HEK293T (cell line): ENCODE results near the gene PREP.

Source experiments
- CTCF ChIA-PET: fragments of 350-600 bp; formaldehyde crosslinking; extraction: SDS; loops from one replicate; lab custom pipeline; 2021; ENCODE audit warnings: antibody characterized with exemption, inconsistent platforms; lab: Yijun Ruan, JAX
- POLR2A ChIA-PET: fragments of 350-600 bp; formaldehyde crosslinking; extraction: SDS; loops from one replicate; lab custom pipeline; 2020; ENCODE audit warnings: antibody characterized with exemption, inconsistent platforms; lab: Yijun Ruan, JAX
- DNase-seq: peaks from one replicate; pipeline ENCODE4 v3.0.0; 2012; ENCODE audit warnings: mixed read lengths; ENCODE audit errors: extremely low spot score
- ARNT ChIP-seq: fragments of 450-650 bp; IDR thresholded peaks from 2 replicates; pipeline ENCODE4 v1.6.1; 2017; ENCODE audit warnings: mild to moderate bottlenecking
- BHLHE40 ChIP-seq: fragments of 450-650 bp; IDR thresholded peaks from 2 replicates; pipeline ENCODE4 v1.6.1; 2016; ENCODE audit warnings: mild to moderate bottlenecking, moderate library complexity, borderline replicate concordance
- CTBP1 ChIP-seq: fragments of 450-650 bp; IDR thresholded peaks from 2 replicates; pipeline ENCODE4 v1.6.1; 2016; ENCODE audit warnings: borderline replicate concordance
- ELF4 ChIP-seq: fragments of 450-650 bp; IDR thresholded peaks from 2 replicates; pipeline ENCODE4 v1.6.1; 2017; ENCODE audit warnings: antibody characterized with exemption
- FOXA1 ChIP-seq: fragments of 450-650 bp; IDR thresholded peaks from 2 replicates; pipeline ENCODE4 v1.6.1; 2016; ENCODE audit warnings: mild to moderate bottlenecking
- FOXK2 ChIP-seq: fragments of 450-650 bp; IDR thresholded peaks from 2 replicates; pipeline ENCODE4 v1.6.1; 2016; ENCODE audit warnings: mild to moderate bottlenecking
- FOXM1 ChIP-seq: fragments of 450-650 bp; IDR thresholded peaks from 2 replicates; pipeline ENCODE4 v1.6.1; 2017; ENCODE audit warnings: mild to moderate bottlenecking, borderline replicate concordance
- HDGF ChIP-seq: fragments of 450-650 bp; IDR thresholded peaks from 2 replicates; pipeline ENCODE4 v1.6.1; 2017; ENCODE audit warnings: antibody characterized with exemption, borderline replicate concordance
- L3MBTL2 ChIP-seq: fragments of 450-650 bp; conservative IDR thresholded peaks from 2 replicates; pipeline ENCODE4 v1.6.1; 2016; ENCODE audit warnings: mild to moderate bottlenecking
- LEF1 ChIP-seq: fragments of 450-650 bp; IDR thresholded peaks from 2 replicates; pipeline ENCODE4 v1.6.1; 2017; ENCODE audit warnings: mild to moderate bottlenecking, borderline replicate concordance
- NFRKB ChIP-seq: fragments of 450-650 bp; IDR thresholded peaks from 2 replicates; pipeline ENCODE4 v1.6.1; 2016; ENCODE audit warnings: mild to moderate bottlenecking, moderate library complexity
- SP1 ChIP-seq: fragments of 450-650 bp; IDR thresholded peaks from 2 replicates; pipeline ENCODE4 v1.6.1; 2017
- SUZ12 ChIP-seq: fragments of 450-650 bp; IDR thresholded peaks from 2 replicates; pipeline ENCODE4 v1.6.1; 2016; ENCODE audit warnings: mild to moderate bottlenecking
- TARDBP ChIP-seq: fragments of 450-650 bp; IDR thresholded peaks from 2 replicates; pipeline ENCODE4 v1.6.1; 2016
- ZNF384 ChIP-seq: fragments of 450-650 bp; IDR thresholded peaks from 2 replicates; pipeline ENCODE4 v1.6.1; 2016
- TF ChIP-seq, protein P1 (sequence below): fragments of 450-650 bp; IDR thresholded peaks from 2 replicates; pipeline ENCODE4 v1.6.1; 2016

PREP gene

DNA sequence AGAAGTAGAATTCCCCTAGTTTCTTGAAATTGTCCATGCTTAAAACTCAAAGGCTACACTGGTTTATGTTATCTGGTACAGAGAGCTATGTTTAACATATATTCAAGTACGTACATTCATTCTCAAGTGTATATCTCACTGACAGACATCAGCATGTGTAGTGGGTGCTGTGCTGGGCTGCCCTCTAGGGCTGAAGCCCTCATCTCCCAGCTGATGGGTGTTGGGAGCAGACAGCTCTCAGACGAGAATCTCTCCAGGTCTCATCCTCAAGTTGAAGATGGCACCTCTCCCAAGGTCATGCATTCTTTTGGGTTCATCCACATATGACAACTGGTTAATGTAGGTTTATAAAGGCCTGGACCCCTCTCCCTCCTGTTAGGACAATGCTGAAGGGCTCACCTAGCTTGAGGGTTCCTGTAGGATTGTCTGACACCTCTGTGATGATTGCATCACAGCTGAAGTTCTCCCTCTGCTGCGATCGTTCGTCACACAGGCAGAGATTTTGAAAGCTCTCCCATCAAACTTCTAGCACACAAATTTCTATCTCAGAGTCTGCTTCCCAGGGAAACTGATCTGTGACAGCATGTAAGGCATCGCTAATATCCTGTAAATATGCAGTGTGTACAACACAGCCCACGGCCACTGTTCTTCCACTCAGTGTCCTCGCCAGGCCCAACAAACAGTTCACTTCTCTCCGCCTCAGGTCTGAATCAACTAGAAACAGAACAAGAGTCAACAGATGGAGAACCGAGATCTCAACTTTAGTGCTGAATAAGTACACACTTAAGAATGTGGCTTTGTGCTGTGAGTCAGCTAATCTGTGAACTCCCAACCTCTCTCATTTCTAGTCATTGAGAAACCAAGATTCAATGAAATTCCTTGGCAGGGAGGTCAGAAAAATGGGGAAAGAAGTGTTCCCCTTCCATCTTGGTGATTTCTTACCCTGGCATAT is 43.2 kb downstream of the PREP start:
- DNase-seq: no peak
- POLR2A ChIA-PET: no interaction called here
- TF ChIP-seq SP1: no peak
- TF ChIP-seq NFRKB: no peak
- TF ChIP-seq ELF4: no peak
- no peak for TF ChIP-seq HDGF
- TF ChIP-seq FOXK2: no peak
- TF ChIP-seq CTBP1: no peak
- no peak for TF ChIP-seq FOXM1
- no peak for TF ChIP-seq ARNT
- TF ChIP-seq LEF1: no peak
- no peak for TF ChIP-seq FOXA1
- no peak for TF ChIP-seq ZNF384
- CTCF ChIA-PET: interaction anchor here (0.5 kb wide), 1 partner anchor 134 kb away, joined by 5 read pairs; no protein-coding TSS in a partner anchor

DNA sequence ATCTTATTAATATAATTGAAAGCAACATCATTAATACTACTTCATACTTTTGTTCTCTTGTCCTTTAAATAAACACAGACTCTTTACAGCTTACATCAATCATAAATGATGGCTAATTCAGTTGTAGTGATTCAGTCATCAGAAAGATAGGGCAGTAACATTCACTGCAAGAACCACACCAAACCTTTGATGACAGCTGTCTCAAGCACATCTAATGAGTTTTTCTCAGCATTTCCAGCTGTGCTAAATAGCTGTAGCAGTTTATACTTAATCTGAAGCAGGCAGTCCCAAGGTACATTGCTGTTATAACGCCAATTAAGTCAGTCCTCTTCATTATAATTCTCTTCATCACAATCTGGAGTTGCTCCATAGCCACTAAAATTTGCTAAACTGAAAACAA is 45.7 kb downstream of the PREP start:
- TF ChIP-seq SUZ12 (no peak), CTBP1 (no peak), LEF1 (no peak), SP1 (no peak), HDGF (no peak), NFRKB (no peak), TARDBP (no peak), FOXM1 (no peak), FOXK2 (no peak), ARNT (no peak), BHLHE40 (no peak), FOXA1 (no peak), L3MBTL2 (no peak), ELF4 (no peak), ZNF384 (no peak)
- TF ChIP-seq, protein P1, sequence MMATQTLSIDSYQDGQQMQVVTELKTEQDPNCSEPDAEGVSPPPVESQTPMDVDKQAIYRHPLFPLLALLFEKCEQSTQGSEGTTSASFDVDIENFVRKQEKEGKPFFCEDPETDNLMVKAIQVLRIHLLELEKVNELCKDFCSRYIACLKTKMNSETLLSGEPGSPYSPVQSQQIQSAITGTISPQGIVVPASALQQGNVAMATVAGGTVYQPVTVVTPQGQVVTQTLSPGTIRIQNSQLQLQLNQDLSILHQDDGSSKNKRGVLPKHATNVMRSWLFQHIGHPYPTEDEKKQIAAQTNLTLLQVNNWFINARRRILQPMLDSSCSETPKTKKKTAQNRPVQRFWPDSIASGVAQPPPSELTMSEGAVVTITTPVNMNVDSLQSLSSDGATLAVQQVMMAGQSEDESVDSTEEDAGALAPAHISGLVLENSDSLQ: no peak
- no peak for DNase-seq
- ChIA-PET POLR2A (no interaction called here), CTCF (no interaction called here)

GRCh38 chr6:105352037-105352617 is 50.8 kb downstream of the PREP start:
- POLR2A ChIA-PET: no interaction called here
- CTCF ChIA-PET: no interaction called here
- TF ChIP-seq, protein P1: no peak
- TF ChIP-seq ZNF384 (no peak), ARNT (no peak), L3MBTL2 (no peak), NFRKB (no peak), TARDBP (no peak)

GRCh38 chr6:105348897-105349296 is 54.0 kb downstream of the PREP start:
- TF ChIP-seq ZNF384 (no peak), FOXM1 (no peak), FOXA1 (no peak), BHLHE40 (no peak), SUZ12 (no peak), ELF4 (no peak), ARNT (no peak), LEF1 (no peak), CTBP1 (no peak), L3MBTL2 (no peak), NFRKB (no peak), SP1 (no peak), HDGF (no peak), FOXK2 (no peak)
- TF ChIP-seq, protein P1: no peak
- POLR2A ChIA-PET: no interaction called here
- CTCF ChIA-PET: no interaction called here
- DNase-seq: no peak

More at GRCh38 chr6:105352037-105352617, 50.8 kb downstream of the PREP start:
- DNase-seq: no peak

DNA sequence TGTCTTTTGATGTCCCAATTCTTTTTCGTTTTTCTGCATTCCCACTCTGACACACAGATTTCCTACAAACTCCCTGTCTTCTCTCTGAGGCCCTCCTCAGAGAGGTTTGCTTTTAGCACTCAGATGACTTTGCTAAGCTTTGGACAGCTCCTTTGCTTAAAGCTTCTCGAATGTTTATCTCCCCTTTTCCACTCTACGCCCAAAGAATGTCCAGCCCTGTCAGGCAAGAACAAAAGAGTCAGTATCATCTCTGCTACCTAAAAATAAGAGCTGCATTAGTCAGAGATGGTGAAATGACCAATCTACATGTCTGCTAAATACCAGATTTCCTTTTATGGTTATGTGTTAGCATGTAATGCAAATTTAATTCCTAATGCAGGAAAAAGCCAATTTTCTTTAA is 56.8 kb downstream of the PREP start:
- DNase-seq: no peak
- ChIA-PET POLR2A (no interaction called here), CTCF (interaction anchor here (0.6 kb wide), 1 partner anchor 10 kb away, joined by 3 read pairs; no protein-coding TSS in a partner anchor)
- TF ChIP-seq L3MBTL2 (no peak), NFRKB (no peak), BHLHE40 (no peak)

DNA sequence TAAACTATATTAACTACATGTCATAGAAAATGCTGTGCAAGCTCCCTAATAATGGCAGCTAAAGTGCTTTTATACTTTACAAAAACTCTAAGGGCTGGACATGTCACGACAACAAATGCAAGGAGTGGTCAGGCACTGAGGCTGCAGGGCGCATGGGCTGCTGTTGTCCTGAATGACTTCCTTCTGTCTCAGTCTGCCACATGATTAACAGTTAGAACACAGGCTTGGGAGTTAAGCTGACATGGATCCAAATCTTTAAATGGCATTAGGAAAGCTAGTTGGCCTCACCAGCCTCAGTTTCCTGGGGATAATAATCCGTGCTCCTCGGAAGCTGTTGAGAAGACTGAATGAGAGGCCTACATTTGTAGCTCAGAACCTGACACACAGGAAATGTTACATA is 57.4 kb downstream of the PREP start:
- CTCF ChIA-PET: no interaction called here
- DNase-seq: no peak
- POLR2A ChIA-PET: no interaction called here
- no peak for TF ChIP-seq TARDBP
- TF ChIP-seq CTBP1: no peak
- no peak for TF ChIP-seq L3MBTL2
- TF ChIP-seq ARNT: no peak
- no peak for TF ChIP-seq SUZ12
- TF ChIP-seq BHLHE40: no peak
- no peak for TF ChIP-seq HDGF
- TF ChIP-seq FOXM1: no peak
- TF ChIP-seq FOXA1: no peak
- TF ChIP-seq ZNF384: no peak
